GM12865 (cell line): ENCODE measurements around the gene GGT1.

Experiments
- DNase-seq: peaks from one replicate; pipeline ENCODE4 v3.0.0; 2010; ENCODE audit warnings: low read depth
- H3K4me3 ChIP-seq: 2 replicates; pipeline ENCODE4 v1.5.1; 2011; ENCODE audit warnings: mild to moderate bottlenecking, low read depth, low read length, control low read depth
- TF ChIP-seq, protein P1 (sequence below): IDR thresholded peaks from 2 replicates; pipeline ENCODE4 v1.5.1; 2011; ENCODE audit warnings: low read length, control low read depth, low read depth, inconsistent platforms; ENCODE audit not compliant: insufficient read depth; ENCODE audit errors: missing control alignments

GGT1 gene

DNA sequence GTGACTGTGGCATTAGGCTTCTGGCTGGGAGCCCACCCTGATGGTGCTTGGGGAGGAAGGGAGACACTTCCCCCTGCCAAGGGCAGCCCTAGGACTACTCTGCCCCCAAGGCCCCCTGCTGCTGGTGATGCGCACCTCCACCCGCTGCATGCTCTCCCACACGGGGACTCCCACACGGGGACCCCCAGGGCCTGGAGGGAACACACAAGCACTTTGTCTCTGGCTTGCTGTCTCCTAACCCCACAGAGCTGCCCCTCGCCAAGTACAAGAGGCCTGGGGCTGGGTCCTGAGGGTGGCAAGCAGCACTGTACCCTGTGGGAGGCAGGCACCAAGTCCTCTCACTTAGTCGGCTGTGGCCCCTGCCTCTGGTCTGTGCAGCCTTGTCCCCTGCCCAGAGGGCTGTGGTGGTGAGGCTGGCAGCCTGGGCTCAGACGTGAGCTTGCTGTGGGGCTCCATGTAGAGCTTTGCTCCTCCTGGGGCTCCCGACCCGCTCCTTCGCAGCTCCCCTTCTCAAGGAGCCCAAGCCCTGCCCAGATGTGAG, 18.1 kb upstream of the GGT1 start:
- DNase-seq = no peak
- TF ChIP-seq, protein P1, sequence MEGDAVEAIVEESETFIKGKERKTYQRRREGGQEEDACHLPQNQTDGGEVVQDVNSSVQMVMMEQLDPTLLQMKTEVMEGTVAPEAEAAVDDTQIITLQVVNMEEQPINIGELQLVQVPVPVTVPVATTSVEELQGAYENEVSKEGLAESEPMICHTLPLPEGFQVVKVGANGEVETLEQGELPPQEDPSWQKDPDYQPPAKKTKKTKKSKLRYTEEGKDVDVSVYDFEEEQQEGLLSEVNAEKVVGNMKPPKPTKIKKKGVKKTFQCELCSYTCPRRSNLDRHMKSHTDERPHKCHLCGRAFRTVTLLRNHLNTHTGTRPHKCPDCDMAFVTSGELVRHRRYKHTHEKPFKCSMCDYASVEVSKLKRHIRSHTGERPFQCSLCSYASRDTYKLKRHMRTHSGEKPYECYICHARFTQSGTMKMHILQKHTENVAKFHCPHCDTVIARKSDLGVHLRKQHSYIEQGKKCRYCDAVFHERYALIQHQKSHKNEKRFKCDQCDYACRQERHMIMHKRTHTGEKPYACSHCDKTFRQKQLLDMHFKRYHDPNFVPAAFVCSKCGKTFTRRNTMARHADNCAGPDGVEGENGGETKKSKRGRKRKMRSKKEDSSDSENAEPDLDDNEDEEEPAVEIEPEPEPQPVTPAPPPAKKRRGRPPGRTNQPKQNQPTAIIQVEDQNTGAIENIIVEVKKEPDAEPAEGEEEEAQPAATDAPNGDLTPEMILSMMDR = no peak
- no peak overlapping the region for H3K4me3 ChIP-seq

DNA sequence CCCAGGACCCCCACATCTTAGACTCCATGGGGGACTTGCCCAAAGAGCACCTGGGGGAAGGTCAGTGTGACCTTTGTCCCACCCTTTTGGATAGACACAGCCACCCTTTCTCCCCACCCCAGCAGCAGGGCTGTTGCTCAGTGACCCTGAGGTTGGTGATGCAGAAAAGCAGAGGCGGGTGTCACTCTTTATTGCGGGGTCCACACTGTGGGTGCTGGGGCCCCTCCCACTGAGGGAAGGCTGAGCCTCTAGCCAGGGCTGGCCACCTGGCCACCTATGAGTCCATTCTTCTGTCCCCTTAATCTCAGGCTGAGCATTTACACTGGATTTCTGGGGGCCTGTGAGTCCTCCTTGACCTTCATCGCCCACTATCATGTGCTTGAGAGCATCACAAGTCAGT, 17.5 kb upstream of the GGT1 start:
- no peak for DNase-seq
- H3K4me3 ChIP-seq = no peak overlapping the region
- TF ChIP-seq, protein P1 = no peak

DNA sequence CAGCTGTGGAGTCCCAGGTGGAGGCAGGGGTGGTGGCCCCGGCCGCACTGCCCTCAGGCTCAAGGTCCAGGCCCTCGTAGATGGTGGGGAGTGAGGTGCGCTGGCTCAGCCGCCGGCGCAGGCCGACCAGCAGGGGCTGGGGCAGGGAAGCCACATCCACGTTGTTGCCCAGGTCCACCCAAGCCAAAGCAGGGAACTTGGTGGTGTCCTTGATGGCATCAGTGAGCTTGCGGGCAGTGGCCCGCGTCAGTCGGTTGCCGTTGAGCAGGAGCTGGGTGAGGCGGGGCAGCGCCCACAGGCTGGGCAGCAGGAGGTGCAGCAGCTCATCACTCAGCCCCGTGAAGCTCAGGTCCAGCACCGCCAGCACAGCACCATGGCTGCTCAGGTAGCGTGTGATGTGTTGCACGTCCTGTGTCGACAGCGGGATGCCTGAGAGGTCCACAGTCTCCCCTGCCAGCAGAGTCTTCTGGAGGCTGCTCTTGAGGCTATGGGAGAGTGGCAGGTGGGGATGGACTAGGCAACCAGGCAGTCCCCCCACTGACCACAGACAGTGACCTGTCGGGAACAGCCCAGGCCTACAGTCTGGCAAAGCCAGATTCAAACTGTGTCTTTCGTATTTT, 17.0 kb upstream of the GGT1 start:
- no peak for DNase-seq
- TF ChIP-seq, protein P1 = no peak
- H3K4me3 ChIP-seq = no peak overlapping the region

DNA sequence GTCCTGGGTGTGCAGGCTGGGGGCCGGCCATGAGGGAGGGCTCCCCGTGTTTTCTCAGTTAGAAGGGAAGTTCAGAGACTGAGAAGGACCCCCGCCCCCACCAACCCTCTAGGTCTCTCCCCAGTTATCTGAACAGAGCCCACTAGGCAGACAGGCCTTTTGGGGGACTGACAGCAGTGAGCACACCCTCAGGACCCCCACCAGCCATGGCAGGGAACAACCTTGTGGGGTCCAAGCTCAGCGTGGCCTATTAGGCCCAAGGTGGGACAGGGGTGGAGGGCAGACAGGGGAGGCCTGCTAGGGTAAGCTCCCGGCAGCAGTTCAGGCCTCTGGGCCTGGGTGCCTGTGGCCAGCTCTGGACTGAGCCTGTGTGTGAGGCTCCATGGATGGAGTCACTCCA, 15.7 kb upstream of the GGT1 start:
- no peak overlapping the region for H3K4me3 ChIP-seq
- TF ChIP-seq, protein P1 = no peak
- DNase-seq = no peak

DNA sequence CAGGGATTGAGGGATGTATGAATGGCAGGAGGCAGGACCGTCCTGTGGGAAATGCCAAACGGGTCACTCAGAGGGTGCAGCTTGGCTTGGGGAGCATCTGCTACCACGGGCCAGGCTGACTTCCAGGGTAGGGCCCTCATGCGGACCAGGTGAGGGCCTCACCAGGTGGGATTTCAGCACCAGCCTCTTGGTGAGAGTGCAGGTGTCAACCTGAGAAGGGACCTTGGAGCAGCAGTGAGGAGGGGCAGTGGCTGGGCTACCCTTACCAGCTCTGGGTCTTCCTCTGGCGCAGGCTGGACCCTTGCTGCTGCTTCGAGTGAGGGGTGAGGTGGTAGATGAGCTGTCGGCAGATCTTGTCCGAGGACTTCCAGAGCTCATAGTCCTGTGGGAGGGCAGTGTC, 15.0 kb upstream of the GGT1 start:
- TF ChIP-seq, protein P1 = no peak
- H3K4me3 ChIP-seq = no peak overlapping the region
- DNase-seq = no peak

DNA sequence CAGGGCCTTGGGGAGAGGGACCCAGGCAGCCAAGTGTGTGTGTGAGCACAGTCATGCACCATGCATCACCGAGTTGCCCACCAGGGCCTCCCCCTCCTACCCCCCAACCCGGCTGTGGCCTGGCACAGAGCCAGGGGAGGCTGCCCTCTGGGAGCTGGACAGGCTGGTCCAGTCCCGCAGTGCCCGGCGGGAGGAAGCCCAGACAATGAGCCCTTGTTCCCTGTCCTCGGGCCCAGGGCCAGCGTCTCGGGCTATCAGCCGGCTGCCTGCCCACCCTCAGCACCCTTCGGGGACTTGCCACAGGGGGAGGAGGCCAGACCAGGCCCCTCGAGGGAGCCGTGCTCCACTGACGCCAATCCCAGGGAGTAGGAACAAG, 14.6 kb upstream of the GGT1 start:
- no peak for DNase-seq
- H3K4me3 ChIP-seq = no peak overlapping the region
- TF ChIP-seq, protein P1 = no peak
